ENCODE measurements around the gene CTSW.
A peak's percentile ranks its signal among the peaks of the same experiment; 100 is the strongest.

Gene CTSW

GRCh38 chr11:65898656-65899355 lies 19.2 kb downstream of the CTSW start:
- ChIA-PET POLR2A (ENCODE audit: low non-redundant PET) (interaction anchor here (1.2 to 1.7 kb wide), 4 partner anchors 9 to 17 kb away, joined by 3 to 8 read pairs (median 4); partner anchors contain the start of genes CCDC85B and FIBP), CTCF (interaction anchor here (0.7 to 1.8 kb wide), 5 partner anchors 11 to 154 kb away, joined by 3 to 14 read pairs (median 6); partner anchors contain the start of gene FIBP)
- no peak for DNase-seq (ENCODE audit: low spot score)
- TF ChIP-seq, protein P1, sequence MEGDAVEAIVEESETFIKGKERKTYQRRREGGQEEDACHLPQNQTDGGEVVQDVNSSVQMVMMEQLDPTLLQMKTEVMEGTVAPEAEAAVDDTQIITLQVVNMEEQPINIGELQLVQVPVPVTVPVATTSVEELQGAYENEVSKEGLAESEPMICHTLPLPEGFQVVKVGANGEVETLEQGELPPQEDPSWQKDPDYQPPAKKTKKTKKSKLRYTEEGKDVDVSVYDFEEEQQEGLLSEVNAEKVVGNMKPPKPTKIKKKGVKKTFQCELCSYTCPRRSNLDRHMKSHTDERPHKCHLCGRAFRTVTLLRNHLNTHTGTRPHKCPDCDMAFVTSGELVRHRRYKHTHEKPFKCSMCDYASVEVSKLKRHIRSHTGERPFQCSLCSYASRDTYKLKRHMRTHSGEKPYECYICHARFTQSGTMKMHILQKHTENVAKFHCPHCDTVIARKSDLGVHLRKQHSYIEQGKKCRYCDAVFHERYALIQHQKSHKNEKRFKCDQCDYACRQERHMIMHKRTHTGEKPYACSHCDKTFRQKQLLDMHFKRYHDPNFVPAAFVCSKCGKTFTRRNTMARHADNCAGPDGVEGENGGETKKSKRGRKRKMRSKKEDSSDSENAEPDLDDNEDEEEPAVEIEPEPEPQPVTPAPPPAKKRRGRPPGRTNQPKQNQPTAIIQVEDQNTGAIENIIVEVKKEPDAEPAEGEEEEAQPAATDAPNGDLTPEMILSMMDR (conservative IDR thresholded peaks at IDR 0.05; ENCODE audit: low read depth): no peak
- peak overlapping the region; percentile 95 for H3K27ac ChIP-seq

DNA sequence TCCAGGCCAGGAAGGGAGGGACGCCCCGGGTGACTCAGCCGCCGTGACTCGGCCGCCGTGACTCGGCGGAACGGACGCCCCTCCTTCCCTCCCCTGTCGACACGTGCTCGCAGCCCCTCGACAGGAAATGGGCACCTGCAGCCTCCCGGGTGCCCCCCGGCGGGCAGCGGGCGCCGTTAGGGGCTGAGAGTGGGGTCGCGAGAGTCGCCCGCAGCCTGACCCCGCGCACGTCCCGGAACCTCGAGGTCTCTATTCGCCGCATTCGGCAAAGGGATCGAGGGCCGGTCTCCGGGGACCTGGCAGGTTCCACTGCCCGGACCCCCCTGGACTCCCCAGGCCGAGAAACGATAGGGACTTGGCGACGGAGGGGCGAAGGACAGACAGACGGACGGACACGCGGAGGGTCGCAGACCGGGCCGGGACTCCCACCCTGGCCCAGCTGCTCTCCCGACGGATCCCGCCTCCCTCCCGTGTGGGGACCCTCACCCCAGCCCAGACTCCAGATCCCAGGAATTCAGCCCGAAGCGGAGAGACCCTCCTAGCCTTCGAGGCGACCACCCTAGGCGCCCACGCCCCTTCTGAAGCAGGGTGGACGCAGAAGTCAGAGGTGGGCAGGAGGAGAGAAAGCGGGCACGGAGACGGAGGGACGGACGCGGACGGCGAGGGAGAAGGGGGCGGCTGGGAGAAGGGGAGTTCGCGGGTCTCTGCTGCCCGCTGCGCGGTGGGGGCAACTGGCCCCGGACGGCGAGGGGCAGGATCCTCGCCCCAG lies 19.9 kb downstream of the CTSW start:
- POLR2A ChIA-PET (ENCODE audit: low non-redundant PET): interaction anchor here (1.0 to 1.4 kb wide), 4 partner anchors 10 to 12 kb away, joined by 3 to 8 read pairs (median 4); partner anchors contain the start of genes CCDC85B and FIBP
- TF ChIP-seq, protein P1 (conservative IDR thresholded peaks at IDR 0.05; ENCODE audit: low read depth): no peak
- peak overlapping the region; percentile 95 for H3K27ac ChIP-seq

DNA sequence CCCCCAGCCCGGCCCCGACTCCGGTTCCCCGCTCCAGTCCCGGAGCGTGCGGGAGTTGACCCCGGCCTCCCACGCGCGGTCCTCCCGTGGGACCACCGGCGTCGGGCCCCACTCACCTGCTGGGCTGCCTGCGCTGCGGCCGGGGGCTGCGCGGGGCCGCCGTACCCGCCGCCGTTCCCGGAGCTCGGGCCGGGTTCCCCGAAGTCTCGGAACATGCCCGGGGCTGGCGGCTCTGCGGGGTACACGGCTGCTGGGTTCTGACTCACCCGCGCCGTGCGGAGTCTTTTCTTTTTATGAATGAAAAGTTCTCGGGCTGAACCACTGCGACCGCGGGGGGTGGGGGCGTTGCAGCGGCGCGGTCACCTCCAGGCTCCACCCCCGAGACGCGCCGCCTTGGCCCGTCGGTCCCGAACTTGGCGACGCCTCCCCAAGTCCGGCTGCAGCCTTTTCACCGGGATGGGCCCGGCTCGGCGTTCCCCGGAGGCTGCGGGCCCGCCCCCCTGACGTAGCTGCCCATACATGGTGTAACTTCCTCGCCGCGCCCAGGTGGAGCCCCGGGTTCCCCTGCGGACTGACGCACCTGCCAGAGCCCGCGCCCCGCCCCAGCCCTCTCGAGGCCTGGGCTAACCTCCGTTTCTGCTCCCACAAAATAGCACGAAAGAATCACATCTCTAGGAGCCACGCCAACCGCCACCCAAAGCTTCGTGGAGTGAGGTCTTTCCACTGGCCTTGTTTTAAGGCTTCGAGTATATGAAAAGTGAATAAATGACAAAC lies 20.7 kb downstream of the CTSW start, which contains the start of gene FOSL1:
FOSL1 (minus strand) TSS at position 264 of the 774 bp plus-strand sequence; CDS start at position 215, 49 bp downstream.
- peak within 1 kb of the TSS; percentile 95 for H3K27ac ChIP-seq
- peak; percentile 94 for DNase-seq (ENCODE audit: low spot score)
- ChIA-PET CTCF (interaction anchor here (1.2 kb wide), 1 partner anchor 11 kb away, joined by 3 read pairs; no protein-coding TSS in a partner anchor), POLR2A (ENCODE audit: low non-redundant PET) (interaction anchor here (0.6 to 1.1 kb wide), 4 partner anchors 10 to 15 kb away, joined by 3 to 7 read pairs (median 4); partner anchors contain the start of genes CCDC85B and FIBP)
- TF ChIP-seq, protein P1 (conservative IDR thresholded peaks at IDR 0.05; ENCODE audit: low read depth): no peak

More for the DNA sequence above, 19.9 kb downstream of the CTSW start:
- DNase-seq (ENCODE audit: low spot score): peak; percentile 81
- CTCF ChIA-PET: interaction anchor here (1.2 to 1.7 kb wide), 3 partner anchors 12 to 90 kb away, joined by 3 to 14 read pairs (median 8); partner anchors contain the start of gene FIBP

GRCh38 chr11:65900899-65901180 lies 21.2 kb downstream of the CTSW start:
- peak overlapping the region; percentile 95 for H3K27ac ChIP-seq
- POLR2A ChIA-PET (ENCODE audit: low non-redundant PET): interaction anchor here (0.6 to 1.1 kb wide), 4 partner anchors 10 to 15 kb away, joined by 3 to 7 read pairs (median 4); partner anchors contain the start of genes CCDC85B and FIBP
- DNase-seq (ENCODE audit: low spot score): no peak
- CTCF ChIA-PET: interaction anchor here (1.2 kb wide), 1 partner anchor 11 kb away, joined by 3 read pairs; no protein-coding TSS in a partner anchor
- TF ChIP-seq, protein P1 (conservative IDR thresholded peaks at IDR 0.05; ENCODE audit: low read depth): no peak

- DNase-seq (ENCODE audit: low spot score): peak; percentile 62
- TF ChIP-seq, protein P1 (conservative IDR thresholded peaks at IDR 0.05; ENCODE audit: low read depth): no peak
- peak overlapping the region; percentile 73 for H3K27ac ChIP-seq
- ChIA-PET CTCF (interaction anchor here (0.6 kb wide), 1 partner anchor 317 kb away, joined by 5 read pairs; no protein-coding TSS in a partner anchor), POLR2A (ENCODE audit: low non-redundant PET) (no interaction called here)
These were observed 23.4 kb downstream of the CTSW start for GRCh38 chr11:65903068-65903481.

All from RWPE1 (cell line).